HG02943 (cell line): ENCODE measurements around the gene ZNF664.

Experiments
- ATAC-seq: cut with Tn5 transposase; IDR thresholded peaks from one replicate; pipeline ENCODE4 v1.9.1; 2021; ENCODE audit warnings: mild to moderate bottlenecking, low read depth, moderate library complexity; ENCODE audit not compliant: unreplicated experiment

Gene ZNF664

GRCh38 chr12:124027753-124028554 is 54.9 kb downstream of the ZNF664 start:
- ATAC-seq: no peak

GRCh38 chr12:124028555-124028925 is 55.5 kb downstream of the ZNF664 start:
- ATAC-seq: no peak

- no peak for ATAC-seq
Measured at GRCh38 chr12:124030008-124030407, 57.0 kb downstream of the ZNF664 start.

- ATAC-seq: no peak
Measured at GRCh38 chr12:124030510-124030909, 57.5 kb downstream of the ZNF664 start.

GRCh38 chr12:124031058-124031457 is 58.0 kb downstream of the ZNF664 start:
- ATAC-seq: no peak

GRCh38 chr12:124032265-124032886 is 59.4 kb downstream of the ZNF664 start:
- no peak for ATAC-seq

GRCh38 chr12:124033859-124034258 is 60.8 kb downstream of the ZNF664 start:
- no peak for ATAC-seq

- no peak for ATAC-seq
Measured at GRCh38 chr12:124034297-124034696, 61.3 kb downstream of the ZNF664 start.

- ATAC-seq: no peak
Measured at GRCh38 chr12:124035163-124035562, 62.1 kb downstream of the ZNF664 start.

- no peak for ATAC-seq
Measured at GRCh38 chr12:124036171-124036598, 63.2 kb downstream of the ZNF664 start.

GRCh38 chr12:124036657-124037109 is 63.7 kb downstream of the ZNF664 start:
- ATAC-seq: no peak

- no peak for ATAC-seq
Measured at GRCh38 chr12:124037331-124037730, 64.3 kb downstream of the ZNF664 start.

GRCh38 chr12:124039276-124039675 is 66.3 kb downstream of the ZNF664 start:
- ATAC-seq: no peak

GRCh38 chr12:124040291-124040690 is 67.3 kb downstream of the ZNF664 start:
- ATAC-seq: no peak

GRCh38 chr12:124040737-124041136 is 67.7 kb downstream of the ZNF664 start:
- ATAC-seq: no peak

- ATAC-seq: no peak
Measured at GRCh38 chr12:124041907-124042306, 68.9 kb downstream of the ZNF664 start.

GRCh38 chr12:124044021-124044420 is 71.0 kb downstream of the ZNF664 start:
- no peak for ATAC-seq

- no peak for ATAC-seq
Measured at GRCh38 chr12:124044809-124045321, 71.8 kb downstream of the ZNF664 start.

- no peak for ATAC-seq
Measured at GRCh38 chr12:124045671-124046455, 72.8 kb downstream of the ZNF664 start.

- no peak for ATAC-seq
Measured at GRCh38 chr12:124046456-124046740, 73.4 kb downstream of the ZNF664 start.

- no peak for ATAC-seq
Measured at GRCh38 chr12:124047045-124047566, 74.1 kb downstream of the ZNF664 start.
